Measurements from ENCODE around the gene ADPRHL1.

GRCh38 chr13:113407103-113407530, 46.2 kb downstream of the ADPRHL1 start:
- TF ChIP-seq CTCF (conservative IDR thresholded peaks at IDR 0.05; ENCODE audit: low read depth, low read length) (no peak), EZH2 (IDR thresholded peaks at IDR 0.05; ENCODE audit: borderline replicate concordance, low read depth, low read length, poor library complexity, severe bottlenecking) (no peak)
